BLaER1 (cell line): Measurements from ENCODE around the gene MICALL1.
"Not testable (repeated sequence)": the region's sequence is repeated elsewhere in the genome, so short reads cannot be mapped to it uniquely, and the experiment has no call there.

Experiments used
- H3K27ac ChIP-seq: shearing (Covaris generic); formaldehyde crosslinking; 2 replicates; pipeline ENCODE4 v1.8.1; 2022
- H3K27me3 ChIP-seq: shearing (Covaris generic); formaldehyde crosslinking; 2 replicates; pipeline ENCODE4 v1.8.1; 2022
- H3K36me3 ChIP-seq: shearing (Covaris generic); formaldehyde crosslinking; 2 replicates; pipeline ENCODE4 v1.8.1; 2022
- H3K4me1 ChIP-seq: shearing (Covaris generic); formaldehyde crosslinking; 2 replicates; pipeline ENCODE4 v1.8.1; 2022
- H3K4me2 ChIP-seq: shearing (Covaris generic); formaldehyde crosslinking; 2 replicates; pipeline ENCODE4 v1.8.1; 2022
- H3K4me3 ChIP-seq: shearing (Covaris generic); formaldehyde crosslinking; 2 replicates; pipeline ENCODE4 v1.8.1; 2022
- H3K9ac ChIP-seq: shearing (Covaris generic); formaldehyde crosslinking; 2 replicates; pipeline ENCODE4 v1.8.1; 2022
- H3K9me3 ChIP-seq: shearing (Covaris generic); formaldehyde crosslinking; 2 replicates; pipeline ENCODE4 v1.8.1; 2022
- H4K20me1 ChIP-seq: shearing (Covaris generic); formaldehyde crosslinking; 2 replicates; pipeline ENCODE4 v1.8.1; 2022
- Cebpa-rat ChIP-seq: shearing (Covaris generic); IDR thresholded peaks from 2 replicates; pipeline ENCODE4 v1.8.1; 2022

The MICALL1 gene

GRCh38 chr22:37953437-37954179 lies 47.5 kb downstream of the MICALL1 start, which contains the start of the genes C22orf23 and POLR2F:
TSS of gene C22orf23 (minus strand) at chr22:37953601. CDS start at chr22:37953149, 452 bp downstream.
TSS of gene POLR2F (plus strand) at chr22:37953699. CDS start at chr22:37953788, 89 bp downstream.
- peak within 1 kb of the TSS; percentile 96 for H3K4me2 ChIP-seq
- peaks cover 22% of the 10 kb centered on the region for H4K20me1 ChIP-seq
- H3K36me3 ChIP-seq: peaks cover 31% of the 10 kb centered on the region
- H3K27ac ChIP-seq: peak within 1 kb of the TSS; percentile 82
- H3K4me3 ChIP-seq: peak within 1 kb of the TSS; percentile 90
- peaks cover 30% of the 10 kb centered on the region for H3K4me1 ChIP-seq
- no peak for TF ChIP-seq Cebpa-rat
- peak within 1 kb of the TSS; percentile 90 for H3K9ac ChIP-seq
- no peaks in the 10 kb centered on the region for H3K9me3 ChIP-seq
- H3K27me3 ChIP-seq: peaks cover 24% of the 10 kb centered on the region

GRCh38 chr22:37954686-37955085 lies 48.6 kb downstream of the MICALL1 start:
- peak overlapping the region; percentile 90 for H3K4me3 ChIP-seq
- peak overlapping the region; percentile 96 for H3K4me2 ChIP-seq
- peaks cover 42% of the 10 kb centered on the region for H3K36me3 ChIP-seq
- H3K9me3 ChIP-seq: no peaks in the 10 kb centered on the region
- H3K9ac ChIP-seq: peak overlapping the region; percentile 90
- peaks cover 22% of the 10 kb centered on the region for H4K20me1 ChIP-seq
- peaks cover 27% of the 10 kb centered on the region for H3K4me1 ChIP-seq
- H3K27me3 ChIP-seq: peaks cover 24% of the 10 kb centered on the region
- 0 out of 2 replicates have a peak overlapping the region, but pooled peaks have one; percentile 9 for H3K27ac ChIP-seq
- TF ChIP-seq Cebpa-rat: no peak

GRCh38 chr22:37955825-37956397 lies 49.8 kb downstream of the MICALL1 start:
- peaks cover 22% of the 10 kb centered on the region for H4K20me1 ChIP-seq
- not testable (repeated sequence) for H3K9me3 ChIP-seq, H3K27ac ChIP-seq, H3K4me3 ChIP-seq, H3K4me2 ChIP-seq, H3K9ac ChIP-seq
- peaks cover 21% of the 10 kb centered on the region for H3K4me1 ChIP-seq
- H3K36me3 ChIP-seq: peaks cover 54% of the 10 kb centered on the region
- peaks cover 24% of the 10 kb centered on the region for H3K27me3 ChIP-seq

GRCh38 chr22:37957232-37957631 lies 51.1 kb downstream of the MICALL1 start:
- H3K4me1 ChIP-seq: peaks cover 21% of the 10 kb centered on the region
- H3K27ac ChIP-seq: no peak overlapping the region
- peaks cover 67% of the 10 kb centered on the region for H3K36me3 ChIP-seq
- TF ChIP-seq Cebpa-rat: no peak
- no peak overlapping the region for H3K9ac ChIP-seq
- peaks cover 22% of the 10 kb centered on the region for H4K20me1 ChIP-seq
- H3K4me3 ChIP-seq: no peak overlapping the region
- no peak overlapping the region for H3K4me2 ChIP-seq
- peaks cover 11% of the 10 kb centered on the region for H3K27me3 ChIP-seq
- H3K9me3 ChIP-seq: no peaks in the 10 kb centered on the region

GRCh38 chr22:37959231-37959825 lies 53.2 kb downstream of the MICALL1 start:
- peaks cover 10% of the 10 kb centered on the region for H3K4me1 ChIP-seq
- no peak overlapping the region for H3K9ac ChIP-seq
- H3K27ac ChIP-seq: no peak overlapping the region
- H3K4me3 ChIP-seq: no peak overlapping the region
- TF ChIP-seq Cebpa-rat: no peak
- no peaks in the 10 kb centered on the region for H3K27me3 ChIP-seq
- peaks cover 27% of the 10 kb centered on the region for H4K20me1 ChIP-seq
- H3K9me3 ChIP-seq: no peaks in the 10 kb centered on the region
- H3K4me2 ChIP-seq: no peak overlapping the region
- peaks cover 88% of the 10 kb centered on the region for H3K36me3 ChIP-seq

- Histone ChIP-seq H3K9me3 (no peaks in the 10 kb centered on the region), H3K4me2 (no peak overlapping the region), H3K9ac (no peak overlapping the region), H3K36me3 (peaks cover 95% of the 10 kb centered on the region), H3K27ac (no peak overlapping the region), H3K27me3 (no peaks in the 10 kb centered on the region), H3K4me1 (no peaks in the 10 kb centered on the region), H3K4me3 (no peak overlapping the region), H4K20me1 (peaks cover 35% of the 10 kb centered on the region)
- no peak for TF ChIP-seq Cebpa-rat
These were observed 55.0 kb downstream of the MICALL1 start for GRCh38 chr22:37961062-37961461.

GRCh38 chr22:37965940-37966664 lies 60.0 kb downstream of the MICALL1 start:
- Histone ChIP-seq H3K4me1 (peaks cover 9% of the 10 kb centered on the region), H3K9ac (no peak overlapping the region), H3K27ac (no peak overlapping the region), H3K36me3 (peaks cover 84% of the 10 kb centered on the region), H3K27me3 (no peaks in the 10 kb centered on the region), H4K20me1 (peaks cover 24% of the 10 kb centered on the region), H3K9me3 (no peaks in the 10 kb centered on the region), H3K4me2 (no peak overlapping the region), H3K4me3 (no peak overlapping the region)
- no peak for TF ChIP-seq Cebpa-rat

- no peak overlapping the region for H3K4me2 ChIP-seq
- peaks cover 24% of the 10 kb centered on the region for H4K20me1 ChIP-seq
- H3K4me3 ChIP-seq: no peak overlapping the region
- no peaks in the 10 kb centered on the region for H3K27me3 ChIP-seq
- TF ChIP-seq Cebpa-rat: no peak
- H3K9ac ChIP-seq: no peak overlapping the region
- H3K9me3 ChIP-seq: no peaks in the 10 kb centered on the region
- H3K36me3 ChIP-seq: peaks cover 75% of the 10 kb centered on the region
- H3K27ac ChIP-seq: no peak overlapping the region
- H3K4me1 ChIP-seq: peaks cover 9% of the 10 kb centered on the region
These were observed 61.0 kb downstream of the MICALL1 start for GRCh38 chr22:37967147-37967546.

- Histone ChIP-seq H3K9ac (no peak overlapping the region), H3K27ac (no peak overlapping the region), H3K4me1 (peaks cover 9% of the 10 kb centered on the region), H3K9me3 (no peaks in the 10 kb centered on the region), H3K4me3 (no peak overlapping the region), H3K4me2 (no peak overlapping the region), H4K20me1 (peaks cover 24% of the 10 kb centered on the region), H3K27me3 (no peaks in the 10 kb centered on the region), H3K36me3 (peaks cover 74% of the 10 kb centered on the region)
- no peak for TF ChIP-seq Cebpa-rat
These were observed 61.7 kb downstream of the MICALL1 start for GRCh38 chr22:37967637-37968451.
